Endothelial cell of umbilical vein (primary cell): ENCODE results near the gene AJM1. TPM values are rescaled to one million over a fixed set of nuclear protein-coding genes. Genes with fewer than 3 reads are reported as not detected.

Source experiments
- BruUV-seq: library from RNA; stranded (reverse); fragments of 400-500 nt; replicated peaks from 2 replicates; lab custom pipeline; 2021; lab: Mats Ljungman, UMichigan
- CTCF ChIA-PET: fragments of 300-600, 350-600 bp; sonication (Branson Sonifier 250); formaldehyde crosslinking; loops from one replicate; lab custom pipeline; 2021; ENCODE audit warnings: antibody characterized with exemption, inconsistent platforms; lab: Charles Lee
- POLR2A ChIA-PET: fragments of 300-600, 350-600 bp; sonication (Branson Sonifier 250); formaldehyde crosslinking; loops from one replicate; lab custom pipeline; 2021; ENCODE audit warnings: antibody characterized with exemption, inconsistent platforms; lab: Charles Lee
- DNase-seq: peaks from one replicate; pipeline ENCODE4 v3.0.0-alpha.2; 2011; ENCODE audit warnings: low read depth, low spot score
- FAIRE-seq: peaks from 2 replicates; lab custom pipeline; 2011; peaks lifted over from hg19 to GRCh38; lab: Jason Lieb, UNC
- H2AFZ ChIP-seq: 2 replicates; pipeline ENCODE4 v1.6.0; 2012; ENCODE audit warnings: low read depth, low read length, control low read depth, inconsistent platforms
- H3K27ac ChIP-seq: 2 replicates; pipeline ENCODE4 v1.5.1; 2011; ENCODE audit warnings: low read depth, mild to moderate bottlenecking, control low read depth, low read length, moderate library complexity; ENCODE audit not compliant: insufficient read depth
- H3K27me3 ChIP-seq, 2 experiments: 2 replicates each; pipeline versions ENCODE4 v1.6.0 to v1.6.1; 2011; ENCODE audit warnings: low read length in 2 of 2, mixed read lengths in 1 of 2; ENCODE audit not compliant: control insufficient read depth in 2 of 2, insufficient read depth in 2 of 2
- H3K36me3 ChIP-seq, 2 experiments: 2 replicates in 1 of 2; 3 replicates in 1 of 2; pipeline ENCODE4 v1.5.1; 2011; ENCODE audit warnings: low read length in 2 of 2, mild to moderate bottlenecking in 1 of 2, moderate library complexity in 1 of 2; ENCODE audit not compliant: control insufficient read depth in 2 of 2, insufficient read depth in 2 of 2; ENCODE audit errors: extremely low read depth in 1 of 2
- H3K4me1 ChIP-seq: 3 replicates; pipeline ENCODE4 v1.5.1; 2011; ENCODE audit warnings: mild to moderate bottlenecking, low read length; ENCODE audit not compliant: control insufficient read depth, insufficient read depth; ENCODE audit errors: extremely low read depth
- H3K4me2 ChIP-seq: 2 replicates; pipeline ENCODE4 v1.6.1; 2011; ENCODE audit warnings: low read length, control low read depth, mixed read lengths; ENCODE audit not compliant: insufficient read depth
- H3K4me3 ChIP-seq, 3 experiments: fragments of 200-600 bp in 1 of 3; sonication (generic), shearing (Covaris generic) in 1 of 3; replicated peaks in 1 of 3; 2 replicates each; pipeline ENCODE4 v1.5.1; 2011 to 2016; ENCODE audit warnings: control low read depth in 3 of 3, low read length in 3 of 3, mild to moderate bottlenecking in 2 of 3, inconsistent platforms in 1 of 3, low read depth in 1 of 3, moderate library complexity in 1 of 3; ENCODE audit not compliant: insufficient read depth in 1 of 3
- H3K79me2 ChIP-seq: 2 replicates; pipeline ENCODE4 v1.6.0; 2012; ENCODE audit warnings: low read length, inconsistent platforms; ENCODE audit not compliant: control insufficient read depth, insufficient read depth
- H3K9ac ChIP-seq: replicated peaks from 2 replicates; pipeline ENCODE3; 2011; ENCODE audit warnings: low read length, control low read depth; ENCODE audit not compliant: insufficient read depth; ENCODE audit errors: extremely low read depth
- H3K9me1 ChIP-seq: replicated peaks from 3 replicates; pipeline ENCODE4 v1.6.0; 2011; ENCODE audit warnings: mild to moderate bottlenecking, low read length; ENCODE audit not compliant: control insufficient read depth, insufficient read depth; ENCODE audit errors: extremely low read depth
- H3K9me3 ChIP-seq: replicated peaks from 2 replicates; pipeline ENCODE4 v1.5.1; 2012; ENCODE audit warnings: low read length, inconsistent platforms; ENCODE audit not compliant: control insufficient read depth, insufficient read depth
- H4K20me1 ChIP-seq: replicated peaks from 2 replicates; pipeline ENCODE3; 2011; ENCODE audit warnings: mild to moderate bottlenecking, low read length; ENCODE audit not compliant: control insufficient read depth, insufficient read depth; ENCODE audit errors: extremely low read depth
- FOS ChIP-seq: IDR thresholded peaks from 2 replicates; pipeline ENCODE4 v1.6.1; 2011; ENCODE audit warnings: mild to moderate bottlenecking, low read length, moderate library complexity, borderline replicate concordance; ENCODE audit not compliant: insufficient read depth
- JUN ChIP-seq: IDR thresholded peaks from 2 replicates; pipeline ENCODE4 v1.6.1; 2011; ENCODE audit warnings: borderline replicate concordance, low read depth; ENCODE audit not compliant: insufficient read length, insufficient read depth
- MYC ChIP-seq: IDR thresholded peaks from one replicate; pipeline ENCODE4 v1.6.1; 2011; ENCODE audit warnings: mild to moderate bottlenecking, low read depth, low read length
- POLR2AphosphoS5 ChIP-seq: IDR thresholded peaks from 2 replicates; pipeline ENCODE4 v1.6.1; 2012; ENCODE audit warnings: low read depth, mild to moderate bottlenecking, control low read depth, low read length, moderate library complexity; ENCODE audit not compliant: insufficient read depth
- dilution Hi-C: fragments of 300-500 bp; cut with MboI; formaldehyde crosslinking; loops from one replicate; pipeline ENCODE4 v1.15.0; 2019; ENCODE audit warnings: low sequenced_read_pairs; ENCODE audit not compliant: extremely low pct_ligation_motif_present
- intact Hi-C: fragments of 100-400 bp; cut with micrococcal nuclease; formaldehyde crosslinking; loops from one replicate; pipeline ENCODE4 v1.10.0; 2022
- polyA plus RNA-seq, 4 experiments: library from polyadenylated mRNA; depleted of rRNA in 3 of 4; stranded (reverse) in 3 of 4; unstranded in 1 of 4; fragments of >200 nt; gene quantifications; 2 replicates each; pipeline versions ENCODE4 v1.2.1 to v1.2.3, GENCODE V29; 2011 to 2012; ENCODE audit warnings: missing spikeins in 1 of 4
- total RNA-seq: library from RNA; stranded (reverse); gene quantifications from 2 replicates; pipeline ENCODE4 v1.2.3, GENCODE V29; 2021
- TF ChIP-seq, protein P1 (sequence below), 2 donors: IDR thresholded peaks; 1 replicate in 1 of 2; 2 replicates in 1 of 2; pipeline ENCODE4 v1.5.1; 2011; ENCODE audit warnings: low read length in 2 of 2, mild to moderate bottlenecking in 2 of 2, moderate library complexity in 2 of 2, control low read depth in 1 of 2, inconsistent platforms in 1 of 2, low read depth in 1 of 2; ENCODE audit not compliant: insufficient read depth in 1 of 2; ENCODE audit errors: extremely low read depth in 1 of 2
- TF ChIP-seq, protein P2 (sequence below): IDR thresholded peaks from 2 replicates; pipeline ENCODE4 v1.6.1; 2011; ENCODE audit not compliant: insufficient read depth, insufficient read length

The AJM1 gene
- total and polyA plus RNA-seq, 2 donors (not counting 3 experiments of a cell fraction or from before 2014, with no cell fraction given), result 0.30 to 1.3 TPM

DNA sequence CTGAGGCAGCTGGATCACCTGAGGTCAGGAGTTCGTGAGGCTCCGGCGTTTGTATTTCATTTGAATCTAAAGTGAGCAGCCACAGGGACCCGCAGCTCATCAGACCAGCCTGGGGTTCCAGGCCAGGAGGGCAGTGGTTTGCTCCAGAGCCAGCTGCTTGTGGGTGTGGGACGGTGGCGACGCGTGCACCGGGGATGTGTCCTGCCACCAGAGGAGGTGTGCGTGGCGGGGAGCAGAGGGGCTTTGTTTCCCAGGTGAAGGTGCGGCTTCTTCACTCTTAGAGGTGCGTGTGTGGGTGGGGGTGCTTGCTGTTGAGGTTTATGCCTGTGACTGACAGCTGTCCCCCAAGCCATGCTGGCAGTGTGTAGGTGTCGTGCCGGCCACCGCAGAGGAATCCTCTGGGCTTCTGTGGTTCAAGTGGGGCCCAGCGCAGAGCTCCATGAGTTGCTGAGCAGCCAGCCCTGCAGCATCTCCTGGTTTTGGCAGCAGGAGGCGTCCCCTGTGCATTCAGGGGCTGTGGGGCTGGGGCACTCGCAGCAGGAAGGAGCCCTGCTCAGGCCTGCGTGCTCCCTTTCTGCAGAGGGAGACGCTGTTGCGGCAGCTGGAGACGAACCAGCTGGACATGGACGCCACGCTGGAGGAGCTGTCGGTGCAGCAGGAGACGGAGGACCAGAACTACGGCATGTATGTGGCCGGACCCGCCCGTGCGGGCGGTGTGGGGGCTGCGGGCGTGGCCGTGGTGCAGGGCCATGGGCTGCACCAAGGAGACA is 6.9 kb upstream of the AJM1 start:
- no peaks in the 10 kb centered on the region for H3K79me2 ChIP-seq
- H3K27ac ChIP-seq, result no peak overlapping the region
- ChIA-PET POLR2A (interaction anchor here (0.6 kb wide), 1 partner anchor 22 kb away, joined by 3 read pairs; no protein-coding TSS in a partner anchor), CTCF (interaction anchor here (0.6 to 1.4 kb wide), 4 partner anchors 10 to 113 kb away, joined by 3 to 4 read pairs (median 3); no protein-coding TSS in a partner anchor)
- no peak overlapping the region for H3K9ac ChIP-seq
- intact Hi-C loops (no loop called here), dilution Hi-C loops (no loop called here)
- FAIRE-seq (no peak), DNase-seq (no peak)
- H3K27me3 ChIP-seq, result no peaks in the 10 kb centered on the region
- no peaks in the 10 kb centered on the region for H3K9me3 ChIP-seq
- no peaks in the 10 kb centered on the region for H4K20me1 ChIP-seq
- H3K4me2 ChIP-seq, result no peak overlapping the region
- no peaks in the 10 kb centered on the region for H3K4me1 ChIP-seq
- H3K36me3 ChIP-seq, result peaks cover 4 to 21% of the 10 kb centered on the region in 2 experiments
- no peaks in the 10 kb centered on the region for H3K9me1 ChIP-seq
- TF ChIP-seq, protein P1, sequence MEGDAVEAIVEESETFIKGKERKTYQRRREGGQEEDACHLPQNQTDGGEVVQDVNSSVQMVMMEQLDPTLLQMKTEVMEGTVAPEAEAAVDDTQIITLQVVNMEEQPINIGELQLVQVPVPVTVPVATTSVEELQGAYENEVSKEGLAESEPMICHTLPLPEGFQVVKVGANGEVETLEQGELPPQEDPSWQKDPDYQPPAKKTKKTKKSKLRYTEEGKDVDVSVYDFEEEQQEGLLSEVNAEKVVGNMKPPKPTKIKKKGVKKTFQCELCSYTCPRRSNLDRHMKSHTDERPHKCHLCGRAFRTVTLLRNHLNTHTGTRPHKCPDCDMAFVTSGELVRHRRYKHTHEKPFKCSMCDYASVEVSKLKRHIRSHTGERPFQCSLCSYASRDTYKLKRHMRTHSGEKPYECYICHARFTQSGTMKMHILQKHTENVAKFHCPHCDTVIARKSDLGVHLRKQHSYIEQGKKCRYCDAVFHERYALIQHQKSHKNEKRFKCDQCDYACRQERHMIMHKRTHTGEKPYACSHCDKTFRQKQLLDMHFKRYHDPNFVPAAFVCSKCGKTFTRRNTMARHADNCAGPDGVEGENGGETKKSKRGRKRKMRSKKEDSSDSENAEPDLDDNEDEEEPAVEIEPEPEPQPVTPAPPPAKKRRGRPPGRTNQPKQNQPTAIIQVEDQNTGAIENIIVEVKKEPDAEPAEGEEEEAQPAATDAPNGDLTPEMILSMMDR (IDR thresholded peaks at IDR 0.05; ENCODE audit: extremely low read depth in 1 of 2, insufficient read depth in 1 of 2, low read depth in 1 of 2, low read length in 2 of 2), result no peak
- TF ChIP-seq POLR2AphosphoS5 (no peak), JUN (no peak), FOS (no peak), MYC (no peak)
- TF ChIP-seq, protein P2, sequence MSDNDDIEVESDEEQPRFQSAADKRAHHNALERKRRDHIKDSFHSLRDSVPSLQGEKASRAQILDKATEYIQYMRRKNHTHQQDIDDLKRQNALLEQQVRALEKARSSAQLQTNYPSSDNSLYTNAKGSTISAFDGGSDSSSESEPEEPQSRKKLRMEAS, result no peak
- H3K4me3 ChIP-seq, result no peak overlapping the region
- BruUV-seq, result no TSS peak
- H2AFZ ChIP-seq, result no peak overlapping the region
